ENCODE measurements around the gene CDH22. TPM values are rescaled to one million over a fixed set of nuclear protein-coding genes. Genes with fewer than 3 reads are reported as not detected.

The CDH22 gene
- polyA plus RNA-seq, 1 donor from 2014 or later: not detected

GRCh38 chr20:46159101-46159897 lies 149.0 kb downstream of the CDH22 start:
- Mint-ChIP-seq H3K36me3 (no peaks in the 10 kb centered on the region), H3K9me3 (no peaks in the 10 kb centered on the region), H3K4me3 (no peak overlapping the region), H3K27ac (no peak overlapping the region), H3K4me1 (no peaks in the 10 kb centered on the region), H3K27me3 (peaks cover 36% of the 10 kb centered on the region)

- Mint-ChIP-seq H3K9me3 (peaks cover 0 to 1% (median 0%) of the 10 kb centered on the region in 3 donors), H3K27me3 (peaks cover 36% of the 10 kb centered on the region)
Measured at GRCh38 chr20:46158476-46158987, 149.8 kb downstream of the CDH22 start.

GRCh38 chr20:46157625-46158024 lies 150.7 kb downstream of the CDH22 start:
- Mint-ChIP-seq H3K4me3 (no peak overlapping the region), H3K27me3 (peaks cover 30% of the 10 kb centered on the region), H3K36me3 (no peaks in the 10 kb centered on the region), H3K27ac (no peak overlapping the region), H3K9me3 (peaks cover 0 to 1% (median 0%) of the 10 kb centered on the region in 3 donors), H3K4me1 (no peaks in the 10 kb centered on the region)

More at GRCh38 chr20:46158476-46158987, 149.8 kb downstream of the CDH22 start:
- no peak overlapping the region for H3K4me3 Mint-ChIP-seq
- no peaks in the 10 kb centered on the region for H3K4me1 Mint-ChIP-seq
- no peak overlapping the region for H3K27ac Mint-ChIP-seq
- H3K36me3 Mint-ChIP-seq: no peaks in the 10 kb centered on the region

GRCh38 chr20:46157076-46157592 lies 151.2 kb downstream of the CDH22 start:
- peaks cover 0 to 1% (median 0%) of the 10 kb centered on the region in 3 donors for H3K9me3 Mint-ChIP-seq
- H3K27me3 Mint-ChIP-seq: peaks cover 31% of the 10 kb centered on the region
- no peak overlapping the region for H3K27ac Mint-ChIP-seq
- no peaks in the 10 kb centered on the region for H3K36me3 Mint-ChIP-seq
- no peaks in the 10 kb centered on the region for H3K4me1 Mint-ChIP-seq
- H3K4me3 Mint-ChIP-seq: no peak overlapping the region

- Mint-ChIP-seq H3K4me1 (no peaks in the 10 kb centered on the region), H3K27ac (no peak overlapping the region), H3K36me3 (no peaks in the 10 kb centered on the region), H3K4me3 (no peak overlapping the region), H3K9me3 (peaks cover 0 to 1% (median 0%) of the 10 kb centered on the region in 3 donors), H3K27me3 (peaks cover 23% of the 10 kb centered on the region)
Measured at GRCh38 chr20:46156065-46156464, 152.2 kb downstream of the CDH22 start.

- Mint-ChIP-seq H3K36me3 (no peaks in the 10 kb centered on the region), H3K27me3 (peaks cover 18% of the 10 kb centered on the region), H3K4me1 (no peaks in the 10 kb centered on the region), H3K4me3 (no peak overlapping the region), H3K9me3 (peaks cover 0 to 1% (median 0%) of the 10 kb centered on the region in 3 donors), H3K27ac (no peak overlapping the region)
Measured at GRCh38 chr20:46154796-46155195, 153.5 kb downstream of the CDH22 start.

- Mint-ChIP-seq H3K9me3 (peaks cover 0 to 1% (median 0%) of the 10 kb centered on the region in 3 donors), H3K27ac (no peak overlapping the region), H3K27me3 (peaks cover 18% of the 10 kb centered on the region), H3K36me3 (no peaks in the 10 kb centered on the region), H3K4me3 (no peak overlapping the region), H3K4me1 (no peaks in the 10 kb centered on the region)
Measured at GRCh38 chr20:46154305-46154704, 154.0 kb downstream of the CDH22 start.

- Mint-ChIP-seq H3K36me3 (no peaks in the 10 kb centered on the region), H3K9me3 (peaks cover 0 to 1% (median 0%) of the 10 kb centered on the region in 3 donors), H3K4me1 (no peaks in the 10 kb centered on the region), H3K27me3 (peaks cover 9% of the 10 kb centered on the region), H3K4me3 (no peak overlapping the region), H3K27ac (no peak overlapping the region)
Measured at GRCh38 chr20:46152824-46153586, 155.3 kb downstream of the CDH22 start.

GRCh38 chr20:46151936-46152335 lies 156.4 kb downstream of the CDH22 start:
- no peak overlapping the region for H3K4me3 Mint-ChIP-seq
- no peaks in the 10 kb centered on the region for H3K36me3 Mint-ChIP-seq
- no peaks in the 10 kb centered on the region for H3K4me1 Mint-ChIP-seq
- peaks cover 9% of the 10 kb centered on the region for H3K27me3 Mint-ChIP-seq
- peaks cover 0 to 1% (median 0%) of the 10 kb centered on the region in 3 donors for H3K9me3 Mint-ChIP-seq
- H3K27ac Mint-ChIP-seq: no peak overlapping the region

GRCh38 chr20:46150943-46151342 lies 157.4 kb downstream of the CDH22 start:
- H3K9me3 Mint-ChIP-seq: peaks cover 0 to 1% (median 0%) of the 10 kb centered on the region in 3 donors
- H3K27me3 Mint-ChIP-seq: peaks cover 9% of the 10 kb centered on the region
- no peak overlapping the region for H3K4me3 Mint-ChIP-seq
- H3K36me3 Mint-ChIP-seq: no peaks in the 10 kb centered on the region
- H3K27ac Mint-ChIP-seq: no peak overlapping the region
- no peaks in the 10 kb centered on the region for H3K4me1 Mint-ChIP-seq

GRCh38 chr20:46148313-46149208 lies 159.7 kb downstream of the CDH22 start:
- peaks cover 7% of the 10 kb centered on the region for H3K27me3 Mint-ChIP-seq
- peaks cover 2% of the 10 kb centered on the region for H3K36me3 Mint-ChIP-seq
- H3K27ac Mint-ChIP-seq: no peak overlapping the region
- no peaks in the 10 kb centered on the region for H3K4me1 Mint-ChIP-seq
- no peaks in the 10 kb centered on the region for H3K9me3 Mint-ChIP-seq
- H3K4me3 Mint-ChIP-seq: no peak overlapping the region

GRCh38 chr20:46145713-46146112 lies 162.6 kb downstream of the CDH22 start:
- peaks cover 2% of the 10 kb centered on the region for H3K36me3 Mint-ChIP-seq
- H3K27me3 Mint-ChIP-seq: peaks cover 14% of the 10 kb centered on the region
- no peaks in the 10 kb centered on the region for H3K9me3 Mint-ChIP-seq
- H3K27ac Mint-ChIP-seq: no peak overlapping the region
- no peak overlapping the region for H3K4me3 Mint-ChIP-seq
- no peaks in the 10 kb centered on the region for H3K4me1 Mint-ChIP-seq

- Mint-ChIP-seq H3K4me1 (peaks cover 2 to 5% (median 3%) of the 10 kb centered on the region in 3 donors), H3K9me3 (no peaks in the 10 kb centered on the region), H3K27me3 (peaks cover 25% of the 10 kb centered on the region), H3K36me3 (peaks cover 2% of the 10 kb centered on the region), H3K4me3 (no peak overlapping the region), H3K27ac (no peak overlapping the region)
Measured at GRCh38 chr20:46144432-46145025, 163.8 kb downstream of the CDH22 start.

- Mint-ChIP-seq H3K4me1 (peaks cover 2 to 7% (median 6%) of the 10 kb centered on the region in 3 donors), H3K36me3 (peaks cover 2% of the 10 kb centered on the region), H3K27ac (peak overlapping the region in 1 of 3 donors; percentile 13), H3K4me3 (no peak overlapping the region), H3K9me3 (no peaks in the 10 kb centered on the region), H3K27me3 (peaks cover 32% of the 10 kb centered on the region)
Measured at GRCh38 chr20:46142124-46142523, 166.2 kb downstream of the CDH22 start.

Measured in IgD-negative memory B cell (primary cell).